Measurements from ENCODE around the gene SYNJ2BP.

SYNJ2BP gene

DNA sequence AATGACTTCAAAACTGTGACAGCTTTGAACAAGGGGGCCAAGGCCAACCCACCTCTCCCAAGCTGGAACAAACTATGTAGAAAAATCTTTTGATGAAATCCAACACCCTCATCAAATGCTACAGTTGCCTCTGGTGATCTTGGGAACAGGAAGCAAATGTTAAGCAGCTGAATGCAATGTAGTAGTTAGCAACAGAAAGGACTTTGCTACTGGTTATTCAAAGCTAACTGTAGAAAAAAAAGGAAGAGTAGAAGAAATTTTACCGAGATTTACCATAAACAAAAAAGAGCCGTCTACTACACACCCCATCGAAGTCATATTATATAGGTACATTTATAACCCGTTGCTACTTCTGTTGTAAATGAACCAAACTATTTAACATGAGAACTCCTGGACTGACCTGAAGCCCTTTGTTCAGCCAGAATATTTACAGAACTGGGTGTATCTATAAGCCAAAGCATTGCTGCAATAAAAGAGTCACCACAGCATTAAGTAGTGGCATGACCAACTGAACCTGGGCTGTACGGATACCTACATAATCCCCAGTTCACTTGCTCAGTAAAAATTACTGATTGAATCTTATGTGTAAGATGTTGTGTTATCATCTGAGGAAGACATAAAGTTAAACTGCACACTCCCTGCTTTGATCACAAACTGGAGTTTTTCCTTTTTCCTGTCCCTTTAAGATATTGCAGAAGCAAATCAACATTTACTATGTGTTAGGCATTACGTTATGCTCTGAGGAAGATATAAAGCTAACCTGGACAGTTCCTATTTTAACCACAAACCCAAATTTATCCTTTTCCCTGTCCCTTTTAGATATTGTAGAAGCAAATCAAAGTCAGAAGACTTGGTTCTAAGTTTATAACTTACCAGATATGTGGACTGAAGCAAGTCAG, 25.1 kb downstream of the SYNJ2BP start:
- no peak for DNase-seq

- no peak for DNase-seq
These were observed 34.4 kb downstream of the SYNJ2BP start for GRCh38 chr14:70382536-70382935.

- no peak for DNase-seq
These were observed 36.1 kb downstream of the SYNJ2BP start for GRCh38 chr14:70380824-70381223.

DNA sequence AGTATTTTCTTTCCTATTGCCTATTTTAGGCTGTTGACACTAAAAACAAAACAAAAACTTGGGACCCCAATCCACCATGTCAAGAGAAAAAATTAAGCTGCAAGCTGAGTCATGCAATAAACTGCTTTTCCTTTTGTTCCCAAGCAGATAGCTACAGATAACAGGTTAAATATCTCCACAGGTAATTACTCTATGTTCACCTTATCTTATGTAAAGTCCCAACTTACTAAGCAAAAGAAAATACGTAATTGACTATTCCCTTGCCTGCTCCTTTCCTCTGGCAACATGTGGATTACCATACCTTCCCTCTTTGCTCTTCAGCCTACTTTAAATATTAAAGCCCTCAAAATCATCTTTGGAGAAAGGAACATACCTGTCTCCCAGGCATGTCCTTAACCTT, 38.2 kb downstream of the SYNJ2BP start:
- no peak for DNase-seq

Measured in NCI-H774 (cell line).